Right cardiac atrium (tissue), 5 donors: ENCODE data around the gene ATP2B2. TPM values are rescaled to one million over a fixed set of nuclear protein-coding genes. Genes with fewer than 3 reads are reported as not detected.

Experiments
- ATAC-seq, 2 donors: fragments of 200-7000 bp; cut with Tn5 transposase; one replicate each; pipeline versions ENCODE4 v1.8.0 to v1.9.1; 2020; ENCODE audit warnings: moderate library complexity in 2 of 2, mild to moderate bottlenecking in 1 of 2
- DNase-seq, 3 donors: peaks; one replicate each; pipeline ENCODE4 v3.0.0-alpha.2; 2020
- H3K27ac ChIP-seq: one replicate; pipeline ENCODE4 v1.5.1; 2013; ENCODE audit warnings: mild to moderate bottlenecking, low read length, control low read depth, moderate library complexity
- H3K27me3 ChIP-seq: one replicate; pipeline ENCODE4 v1.6.1; 2013; ENCODE audit not compliant: control insufficient read depth, insufficient read depth
- H3K4me1 ChIP-seq: one replicate; pipeline ENCODE4 v1.6.1; 2013; ENCODE audit warnings: low read length; ENCODE audit not compliant: control insufficient read depth, insufficient read depth
- H3K4me3 ChIP-seq: one replicate; pipeline ENCODE4 v1.5.1; 2013; ENCODE audit warnings: low read length, control low read depth
- H3K9me3 ChIP-seq: one replicate; pipeline ENCODE4 v1.6.1; 2013; ENCODE audit warnings: low read length; ENCODE audit not compliant: control insufficient read depth
- WGBS: extraction: QIAGEN DNeasy Blood & Tissue Kit; methylation state at CpG from one replicate; pipeline ENCODE4 v1.1.7; 2013; 5-methylcytosine and 5-hydroxymethylcytosine counted together
- intact Hi-C, 4 donors: fragments of 100-400 bp; cut with DNase I; formaldehyde crosslinking; loops; one replicate each; pipeline versions ENCODE4 v1.11.0 to v1.14.0; 2022 to 2023
- polyA plus RNA-seq: library from polyadenylated mRNA; stranded (reverse); fragments of 200-250 nt; gene quantifications from one replicate; pipeline ENCODE4 v1.2.3, GENCODE V29; 2013
- total RNA-seq, 4 donors: library from RNA; stranded (reverse); fragmentation: NEBNext Ultra II Directional; extraction: Animal tissue kit (Norgen Biotek cat#: 25700); gene quantifications; one replicate each; pipeline ENCODE4 v1.2.1, GENCODE V29; 2021
- donor health status: healthy with polysubstance abuse.
- donor health status: DM: no; HTN: yes; CAD: no.
- donor health status: DM: no; HTN: no; CAD: no.
- donor health status: DM: no; HTN: yes; CAD: no; lungs with severe emphysema.
- donor health status: DM: yes; HTN: yes; CAD: no.

Gene ATP2B2
- total and polyA plus RNA-seq, 5 donors, result 0.14 to 0.36 (median 0.20) TPM

GRCh38 chr3:10327592-10327991, 177.8 kb downstream of the ATP2B2 start:
- H3K4me1 ChIP-seq, result no peaks in the 10 kb centered on the region
- WGBS, result 67% methylated on average over 10 of the region's 10 CpGs
- H3K9me3 ChIP-seq, result no peaks in the 10 kb centered on the region
- H3K4me3 ChIP-seq, result no peak overlapping the region
- intact Hi-C loops, result no loop called here
- no peak overlapping the region for H3K27ac ChIP-seq
- ATAC-seq, result no peak
- DNase-seq, result no peak
- no peaks in the 10 kb centered on the region for H3K27me3 ChIP-seq

DNA sequence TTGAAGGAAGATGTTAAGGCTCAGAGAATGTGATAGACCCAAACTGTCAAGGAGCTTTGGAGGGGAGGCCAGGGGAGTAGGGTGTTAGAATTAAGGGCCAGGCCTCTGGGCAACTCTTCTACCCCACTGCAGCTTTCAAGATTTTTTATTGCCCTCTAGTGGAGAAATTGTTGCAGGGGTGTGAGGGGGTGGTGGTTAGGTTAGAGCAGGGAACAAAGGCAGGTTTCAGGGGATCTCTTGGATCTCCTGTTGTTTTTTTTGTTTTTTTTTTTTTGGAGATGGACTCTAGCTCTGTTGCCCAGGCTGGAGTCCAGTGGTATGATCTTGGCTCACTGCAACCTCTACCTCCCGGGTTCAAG, 183.1 kb downstream of the ATP2B2 start:
- intact Hi-C loops, result no loop called here
- ATAC-seq, result no peak
- H3K4me3 ChIP-seq, result no peak overlapping the region
- no peaks in the 10 kb centered on the region for H3K27me3 ChIP-seq
- DNase-seq, result no peak
- H3K4me1 ChIP-seq, result peaks cover 4% of the 10 kb centered on the region
- no peak overlapping the region for H3K27ac ChIP-seq
- 97% methylated on average over 1 of the region's 1 CpG for WGBS
- H3K9me3 ChIP-seq, result no peaks in the 10 kb centered on the region

GRCh38 chr3:10321630-10322351, 183.6 kb downstream of the ATP2B2 start:
- Histone ChIP-seq H3K4me1 (peaks cover 4% of the 10 kb centered on the region), H3K27me3 (no peaks in the 10 kb centered on the region), H3K27ac (no peak overlapping the region), H3K9me3 (no peaks in the 10 kb centered on the region), H3K4me3 (no peak overlapping the region)
- DNase-seq (no peak), ATAC-seq (peak in 1 of 2 donors; percentile 7)
- WGBS, result 94% methylated on average over 8 of the region's 8 CpGs
- intact Hi-C loops, result no loop called here

- peak overlapping the region; percentile 98 for H3K4me3 ChIP-seq
- peak overlapping the region; percentile 66 for H3K27ac ChIP-seq
- DNase-seq, result no peak
- H3K4me1 ChIP-seq, result peaks cover 4% of the 10 kb centered on the region
- WGBS, result under 1% methylated on average over 9 of the region's 9 CpGs
- no peaks in the 10 kb centered on the region for H3K9me3 ChIP-seq
- no peak for ATAC-seq
- intact Hi-C loops, result no loop called here
- no peaks in the 10 kb centered on the region for H3K27me3 ChIP-seq
These were observed 185.1 kb downstream of the ATP2B2 start for GRCh38 chr3:10320320-10320677.

GRCh38 chr3:10319804-10320203, 185.6 kb downstream of the ATP2B2 start:
- H3K9me3 ChIP-seq, result no peaks in the 10 kb centered on the region
- intact Hi-C loops, result no loop called here
- ATAC-seq (no peak), DNase-seq (no peak)
- H3K27me3 ChIP-seq, result no peaks in the 10 kb centered on the region
- 8% methylated on average over 3 of the region's 3 CpGs for WGBS
- H3K27ac ChIP-seq, result no peak overlapping the region
- H3K4me3 ChIP-seq, result peak overlapping the region; percentile 98
- peaks cover 4% of the 10 kb centered on the region for H3K4me1 ChIP-seq

DNA sequence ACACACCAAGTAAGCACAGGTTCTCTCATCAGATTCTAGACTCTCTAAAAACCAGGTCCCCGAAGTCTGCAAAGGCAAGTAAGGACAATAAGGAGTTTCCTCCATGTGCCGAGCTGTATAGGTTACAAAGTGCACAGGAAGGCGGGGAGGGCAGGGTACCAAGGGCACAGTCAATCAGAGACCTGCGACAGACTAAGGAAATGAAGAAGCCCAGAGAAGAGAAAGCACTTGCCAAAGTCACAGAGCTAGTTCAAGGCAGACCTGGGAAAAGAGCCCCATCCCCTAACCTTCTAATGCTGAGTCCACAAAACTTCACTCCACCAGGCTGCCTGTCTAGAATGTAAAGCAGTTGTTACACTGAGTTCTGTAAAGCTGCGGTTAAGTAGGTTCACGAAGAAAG, 186.1 kb downstream of the ATP2B2 start:
- Histone ChIP-seq H3K4me1 (peaks cover 4% of the 10 kb centered on the region), H3K9me3 (no peaks in the 10 kb centered on the region), H3K27ac (no peak overlapping the region), H3K4me3 (no peak overlapping the region), H3K27me3 (no peaks in the 10 kb centered on the region)
- DNase-seq (no peak), ATAC-seq (no peak)
- WGBS, result 64% methylated on average over 6 of the region's 6 CpGs
- intact Hi-C loops, result no loop called here

- Histone ChIP-seq H3K9me3 (no peaks in the 10 kb centered on the region), H3K27ac (no peak overlapping the region), H3K4me1 (peaks cover 4% of the 10 kb centered on the region), H3K27me3 (no peaks in the 10 kb centered on the region), H3K4me3 (no peak overlapping the region)
- DNase-seq, result no peak
- intact Hi-C loops, result no loop called here
- no peak for ATAC-seq
- 89% methylated on average over 3 of the region's 3 CpGs for WGBS
These were observed 187.4 kb downstream of the ATP2B2 start for GRCh38 chr3:10317961-10318350.

DNA sequence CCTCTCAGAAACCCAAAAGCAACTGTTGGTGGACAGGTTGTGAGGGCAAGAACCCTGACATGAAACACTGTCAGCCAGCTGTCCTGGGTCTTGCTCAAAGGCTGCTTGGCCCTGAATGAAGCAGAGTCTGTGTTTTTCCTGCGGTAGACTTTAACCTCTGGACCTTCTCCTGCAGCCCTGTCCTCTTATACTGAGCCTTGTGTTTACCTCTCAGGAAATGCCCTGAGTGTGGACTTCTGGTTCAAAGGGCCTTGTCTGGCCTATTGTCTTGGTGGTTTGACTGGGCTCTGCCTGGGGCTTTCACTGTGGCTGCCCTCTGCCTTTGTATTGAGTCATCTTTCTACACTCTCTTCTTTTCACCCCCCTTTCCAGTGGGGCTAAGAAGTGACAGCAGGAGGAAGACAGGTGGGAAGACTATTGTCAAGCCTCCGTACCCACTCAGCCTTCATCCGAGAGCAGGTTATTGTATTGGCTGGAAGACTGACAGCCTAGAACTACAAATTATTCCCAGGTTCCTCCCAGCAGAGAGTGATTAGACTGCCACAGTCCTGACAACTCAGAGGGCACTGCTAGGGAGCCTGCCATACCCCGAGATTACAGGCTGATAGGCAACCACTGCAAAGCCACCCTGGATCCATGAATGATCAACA, 187.9 kb downstream of the ATP2B2 start:
- Histone ChIP-seq H3K27ac (no peak overlapping the region), H3K4me1 (peaks cover 4% of the 10 kb centered on the region), H3K9me3 (no peaks in the 10 kb centered on the region), H3K27me3 (no peaks in the 10 kb centered on the region), H3K4me3 (no peak overlapping the region)
- WGBS, result 95% methylated on average over 4 of the region's 4 CpGs
- no peak for DNase-seq
- no peak for ATAC-seq
- intact Hi-C loops, result no loop called here

- DNase-seq, result no peak
- WGBS, result 89% methylated on average over 4 of the region's 4 CpGs
- Histone ChIP-seq H3K27me3 (no peaks in the 10 kb centered on the region), H3K9me3 (no peaks in the 10 kb centered on the region), H3K27ac (no peak overlapping the region), H3K4me1 (peaks cover 4% of the 10 kb centered on the region), H3K4me3 (no peak overlapping the region)
- no peak for ATAC-seq
- intact Hi-C loops, result no loop called here
These were observed 189.5 kb downstream of the ATP2B2 start for GRCh38 chr3:10315771-10316344.

DNA sequence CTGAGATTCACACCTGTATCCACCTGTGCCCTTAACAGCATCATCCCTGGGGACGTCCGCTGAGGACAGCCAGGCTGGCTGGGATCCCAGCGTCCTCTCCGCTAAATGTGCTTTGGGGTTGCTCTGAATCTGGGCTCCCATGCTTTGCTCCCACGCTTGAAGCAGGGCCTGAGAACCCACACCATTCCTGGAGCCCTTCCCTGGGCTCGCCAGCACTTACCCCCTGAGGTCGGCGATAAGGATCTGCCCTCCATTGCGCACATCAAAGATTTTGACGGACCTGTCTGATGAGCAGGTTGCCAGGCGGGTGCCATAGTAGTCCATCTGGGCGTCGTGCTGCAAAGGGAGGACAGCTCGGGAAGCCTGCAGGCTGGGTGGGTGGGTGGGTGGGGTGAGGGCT, 190.3 kb downstream of the ATP2B2 start:
- 91% methylated on average over 14 of the region's 14 CpGs for WGBS
- Histone ChIP-seq H3K4me3 (no peak overlapping the region), H3K27me3 (no peaks in the 10 kb centered on the region), H3K9me3 (no peaks in the 10 kb centered on the region), H3K27ac (no peak overlapping the region), H3K4me1 (peaks cover 1% of the 10 kb centered on the region)
- DNase-seq, result no peak
- ATAC-seq, result no peak
- intact Hi-C loops, result no loop called here

- Histone ChIP-seq H3K9me3 (no peaks in the 10 kb centered on the region), H3K27ac (no peak overlapping the region), H3K4me3 (no peak overlapping the region), H3K4me1 (no peaks in the 10 kb centered on the region), H3K27me3 (no peaks in the 10 kb centered on the region)
- 70% methylated on average over 3 of the region's 3 CpGs for WGBS
- intact Hi-C loops, result no loop called here
- ATAC-seq (no peak), DNase-seq (no peak)
These were observed 192.5 kb downstream of the ATP2B2 start for GRCh38 chr3:10312861-10313260.
